ENCODE data around the gene B3GALT5. TPM values are rescaled to one million over a fixed set of nuclear protein-coding genes. Genes with fewer than 3 reads are reported as not detected.
A peak's percentile ranks its signal among the peaks of the same experiment; 100 is the strongest.

Gene B3GALT5
- total RNA-seq, 1 donor from 2014 or later: 2.5 TPM

GRCh38 chr21:39632796-39633442 is 20.2 kb downstream of the B3GALT5 start:
- H3K4me1 Mint-ChIP-seq (ENCODE audit: low read depth, unreplicated experiment): peaks cover 58% of the 10 kb centered on the region
- no peaks in the 10 kb centered on the region for H3K36me3 ChIP-seq (ENCODE audit: insufficient read depth, low read length)
- H3K4me1 ChIP-seq (ENCODE audit: insufficient read depth, low read length): peaks cover 45% of the 10 kb centered on the region
- H3K36me3 Mint-ChIP-seq (ENCODE audit: low read depth, unreplicated experiment): peaks cover 1% of the 10 kb centered on the region
- H3K79me2 ChIP-seq (ENCODE audit: insufficient read depth, low read length): peaks cover 6% of the 10 kb centered on the region
- H3K27ac Mint-ChIP-seq (ENCODE audit: unreplicated experiment): peak overlapping the region; percentile 93
- H3K4me3 ChIP-seq (ENCODE audit: insufficient read depth, low read depth, low read length): peak overlapping the region; percentile 35
- no peak overlapping the region for H2AFZ ChIP-seq (ENCODE audit: low read depth, low read length)
- FAIRE-seq (peak; percentile 79), DNase-seq (ENCODE audit: low read depth) (peak; percentile 62)
- H3K27me3 ChIP-seq (ENCODE audit: insufficient read depth, low read length): no peaks in the 10 kb centered on the region
- H3K9ac ChIP-seq (ENCODE audit: low read length): peak overlapping the region; percentile 70
- no peaks in the 10 kb centered on the region for H3K27me3 Mint-ChIP-seq (ENCODE audit: low read depth, unreplicated experiment)
- no peaks in the 10 kb centered on the region for H3K9me3 Mint-ChIP-seq (ENCODE audit: unreplicated experiment)
- no peaks in the 10 kb centered on the region for H4K20me1 ChIP-seq (ENCODE audit: insufficient read depth, low read length)
- no peak for TF ChIP-seq EZH2 (IDR thresholded peaks at IDR 0.05; ENCODE audit: insufficient read depth, low read length)
- no peak for TF ChIP-seq CTCF (IDR thresholded peaks at IDR 0.05; ENCODE audit: insufficient read depth, low read depth, low read length)
- no peaks in the 10 kb centered on the region for H3K9me3 ChIP-seq (ENCODE audit: insufficient read depth, low read depth, low read length)
- H3K27ac ChIP-seq (ENCODE audit: low read depth, low read length): peak overlapping the region; percentile 92
- peak overlapping the region; percentile 35 for H3K4me3 Mint-ChIP-seq (ENCODE audit: unreplicated experiment)
- H3K4me2 ChIP-seq (ENCODE audit: low read length): peak overlapping the region; percentile 75

GRCh38 chr21:39633770-39634181 is 21.0 kb downstream of the B3GALT5 start:
- H3K9ac ChIP-seq (ENCODE audit: low read length): peak overlapping the region; percentile 70
- Mint-ChIP-seq H3K27ac (ENCODE audit: unreplicated experiment) (peak overlapping the region; percentile 93), H3K27me3 (ENCODE audit: low read depth, unreplicated experiment) (no peaks in the 10 kb centered on the region), H3K4me3 (ENCODE audit: unreplicated experiment) (no peak overlapping the region), H3K36me3 (ENCODE audit: low read depth, unreplicated experiment) (peaks cover 1% of the 10 kb centered on the region), H3K9me3 (ENCODE audit: unreplicated experiment) (no peaks in the 10 kb centered on the region), H3K4me1 (ENCODE audit: low read depth, unreplicated experiment) (peaks cover 63% of the 10 kb centered on the region)
- peak overlapping the region; percentile 35 for H3K4me3 ChIP-seq (ENCODE audit: insufficient read depth, low read depth, low read length)
- peaks cover 45% of the 10 kb centered on the region for H3K4me1 ChIP-seq (ENCODE audit: insufficient read depth, low read length)
- no peaks in the 10 kb centered on the region for H4K20me1 ChIP-seq (ENCODE audit: insufficient read depth, low read length)
- TF ChIP-seq EZH2 (IDR thresholded peaks at IDR 0.05; ENCODE audit: insufficient read depth, low read length) (no peak), CTCF (IDR thresholded peaks at IDR 0.05; ENCODE audit: insufficient read depth, low read depth, low read length) (no peak)
- H3K27me3 ChIP-seq (ENCODE audit: insufficient read depth, low read length): no peaks in the 10 kb centered on the region
- no peaks in the 10 kb centered on the region for H3K9me3 ChIP-seq (ENCODE audit: insufficient read depth, low read depth, low read length)
- peak overlapping the region; percentile 48 for H2AFZ ChIP-seq (ENCODE audit: low read depth, low read length)
- DNase-seq (ENCODE audit: low read depth): peak; percentile 98
- FAIRE-seq: peak; percentile 99
- H3K79me2 ChIP-seq (ENCODE audit: insufficient read depth, low read length): peaks cover 6% of the 10 kb centered on the region
- no peaks in the 10 kb centered on the region for H3K36me3 ChIP-seq (ENCODE audit: insufficient read depth, low read length)
- H3K27ac ChIP-seq (ENCODE audit: low read depth, low read length): peak overlapping the region; percentile 92
- peak overlapping the region; percentile 75 for H3K4me2 ChIP-seq (ENCODE audit: low read length)

- H3K4me1 Mint-ChIP-seq (ENCODE audit: low read depth, unreplicated experiment): peaks cover 65% of the 10 kb centered on the region
- TF ChIP-seq CTCF (IDR thresholded peaks at IDR 0.05; ENCODE audit: insufficient read depth, low read depth, low read length) (no peak), EZH2 (IDR thresholded peaks at IDR 0.05; ENCODE audit: insufficient read depth, low read length) (no peak)
- peaks cover 1% of the 10 kb centered on the region for H3K36me3 Mint-ChIP-seq (ENCODE audit: low read depth, unreplicated experiment)
- Histone ChIP-seq H3K9ac (ENCODE audit: low read length) (peak overlapping the region; percentile 46), H3K4me2 (ENCODE audit: low read length) (peak overlapping the region; percentile 75), H3K79me2 (ENCODE audit: insufficient read depth, low read length) (peaks cover 6% of the 10 kb centered on the region), H2AFZ (ENCODE audit: low read depth, low read length) (peak overlapping the region; percentile 48), H3K9me3 (ENCODE audit: insufficient read depth, low read depth, low read length) (no peaks in the 10 kb centered on the region), H3K36me3 (ENCODE audit: insufficient read depth, low read length) (no peaks in the 10 kb centered on the region), H3K4me1 (ENCODE audit: insufficient read depth, low read length) (peaks cover 45% of the 10 kb centered on the region), H4K20me1 (ENCODE audit: insufficient read depth, low read length) (no peaks in the 10 kb centered on the region), H3K27me3 (ENCODE audit: insufficient read depth, low read length) (no peaks in the 10 kb centered on the region), H3K4me3 (ENCODE audit: insufficient read depth, low read depth, low read length) (no peak overlapping the region), H3K27ac (ENCODE audit: low read depth, low read length) (peak overlapping the region; percentile 92)
- DNase-seq (ENCODE audit: low read depth): no peak
- H3K9me3 Mint-ChIP-seq (ENCODE audit: unreplicated experiment): no peaks in the 10 kb centered on the region
- peak overlapping the region; percentile 37 for H3K4me3 Mint-ChIP-seq (ENCODE audit: unreplicated experiment)
- no peaks in the 10 kb centered on the region for H3K27me3 Mint-ChIP-seq (ENCODE audit: low read depth, unreplicated experiment)
- H3K27ac Mint-ChIP-seq (ENCODE audit: unreplicated experiment): peak overlapping the region; percentile 93
- FAIRE-seq: no peak
Observed at GRCh38 chr21:39634507-39634906, 21.8 kb downstream of the B3GALT5 start.
